Measurements from ENCODE around the gene ZNF92.

DNA sequence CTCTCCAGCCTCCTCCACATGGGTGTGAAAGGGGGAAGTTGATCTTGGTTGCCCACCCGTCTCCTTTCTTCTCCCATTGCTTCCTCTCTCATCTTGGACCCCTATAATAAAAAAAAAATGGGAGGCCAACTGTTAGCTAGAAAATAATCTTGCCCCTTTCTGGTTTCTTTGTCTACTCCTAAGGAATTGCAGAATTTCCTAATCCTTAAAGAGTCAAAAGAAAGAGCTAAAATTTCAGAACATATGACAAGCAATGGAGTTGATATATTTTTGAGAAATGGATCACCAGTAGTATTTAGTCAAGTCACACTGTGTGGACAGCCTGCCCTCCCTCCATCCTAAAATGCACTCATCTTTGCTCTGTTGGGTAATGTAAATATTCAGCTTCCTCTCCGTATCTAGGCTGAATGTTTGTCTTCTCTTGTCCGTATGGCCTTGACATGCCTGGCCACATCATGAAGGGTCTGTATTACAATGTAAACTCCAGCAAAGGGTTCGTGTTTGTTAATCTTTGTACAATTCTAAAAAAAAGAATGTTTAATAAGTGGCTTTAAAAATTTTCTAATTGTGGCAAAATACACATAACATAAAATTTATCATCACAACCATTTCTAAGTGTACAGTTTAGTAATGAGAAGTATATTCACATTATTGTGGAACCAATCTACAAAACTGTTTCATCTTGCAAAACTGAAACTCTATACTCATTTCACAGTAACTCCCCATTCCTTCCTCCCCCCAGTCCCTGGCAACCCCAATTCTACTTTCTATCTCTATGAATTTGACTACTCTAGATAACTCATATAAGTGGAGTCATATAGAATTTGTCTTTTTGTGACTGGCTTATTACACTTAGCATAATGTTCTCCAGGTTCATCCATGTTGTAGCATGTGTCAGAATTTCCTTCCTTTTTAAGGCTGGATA is 71.5 kb downstream of the ZNF92 start:
- TF ChIP-seq, protein P1, sequence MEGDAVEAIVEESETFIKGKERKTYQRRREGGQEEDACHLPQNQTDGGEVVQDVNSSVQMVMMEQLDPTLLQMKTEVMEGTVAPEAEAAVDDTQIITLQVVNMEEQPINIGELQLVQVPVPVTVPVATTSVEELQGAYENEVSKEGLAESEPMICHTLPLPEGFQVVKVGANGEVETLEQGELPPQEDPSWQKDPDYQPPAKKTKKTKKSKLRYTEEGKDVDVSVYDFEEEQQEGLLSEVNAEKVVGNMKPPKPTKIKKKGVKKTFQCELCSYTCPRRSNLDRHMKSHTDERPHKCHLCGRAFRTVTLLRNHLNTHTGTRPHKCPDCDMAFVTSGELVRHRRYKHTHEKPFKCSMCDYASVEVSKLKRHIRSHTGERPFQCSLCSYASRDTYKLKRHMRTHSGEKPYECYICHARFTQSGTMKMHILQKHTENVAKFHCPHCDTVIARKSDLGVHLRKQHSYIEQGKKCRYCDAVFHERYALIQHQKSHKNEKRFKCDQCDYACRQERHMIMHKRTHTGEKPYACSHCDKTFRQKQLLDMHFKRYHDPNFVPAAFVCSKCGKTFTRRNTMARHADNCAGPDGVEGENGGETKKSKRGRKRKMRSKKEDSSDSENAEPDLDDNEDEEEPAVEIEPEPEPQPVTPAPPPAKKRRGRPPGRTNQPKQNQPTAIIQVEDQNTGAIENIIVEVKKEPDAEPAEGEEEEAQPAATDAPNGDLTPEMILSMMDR (IDR thresholded peaks at IDR 0.05) = no peak
- TF ChIP-seq POLR2A (IDR thresholded peaks at IDR 0.05) (no peak), POLR2AphosphoS5 (IDR thresholded peaks at IDR 0.05) (no peak)
